A549 treated with Mapracorat at 1 μM for 4 hours (cell line): ENCODE data around the gene CIAO3. TPM values are rescaled to one million over a fixed set of nuclear protein-coding genes. Genes with fewer than 3 reads are reported as not detected.

Experiments
- total RNA-seq: library from RNA; stranded (reverse); fragments of 200-300 nt; extraction: Qiagen RNA extraction; gene quantifications from 5 replicates; pipeline ENCODE4 v1.2.3, GENCODE V29; 2022

The CIAO3 gene
- total RNA-seq = 19.6 to 30.1 TPM (median 28.3 TPM) in 5 replicates

DNA sequence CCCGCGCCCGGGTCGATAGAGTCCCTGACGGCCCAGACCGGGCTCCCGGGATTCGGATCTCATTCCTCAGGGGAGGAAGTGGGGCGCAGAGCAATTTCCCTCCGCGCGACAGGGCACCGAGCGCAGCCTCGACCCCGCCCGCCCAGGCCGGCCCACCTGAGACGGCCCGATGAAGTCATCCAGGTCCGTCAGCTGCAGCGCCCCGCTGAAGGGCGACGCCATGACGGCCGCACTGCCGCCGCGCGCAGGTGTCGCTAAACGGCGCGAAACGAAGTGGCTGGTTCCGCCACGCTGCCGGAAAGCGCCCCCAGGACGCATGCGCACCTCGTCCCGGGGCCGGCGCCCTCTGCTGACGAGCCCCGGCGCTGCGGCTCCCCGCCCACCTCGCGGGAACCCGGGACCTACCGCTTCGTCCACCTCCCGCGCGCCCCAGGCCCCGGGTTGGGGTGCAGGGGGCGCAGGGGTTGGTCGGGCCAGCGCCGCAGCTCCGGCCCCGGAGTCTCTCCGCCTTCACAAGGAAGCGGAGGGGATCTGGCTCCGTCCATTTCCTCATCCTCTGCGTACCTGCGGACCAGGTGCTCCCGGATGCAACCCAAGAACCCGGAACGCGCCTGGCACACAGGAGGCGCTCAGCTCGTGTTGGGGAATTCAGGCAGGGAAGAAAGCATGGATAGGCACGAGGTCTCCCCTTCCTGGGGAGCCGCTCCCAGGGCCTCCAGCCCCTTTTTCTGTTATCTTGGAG lies at the start of gene CIAO3:
CIAO3 (minus strand) TSS at position 234 of the 742 bp plus-strand sequence; CDS start at position 222, 12 bp downstream.

DNA sequence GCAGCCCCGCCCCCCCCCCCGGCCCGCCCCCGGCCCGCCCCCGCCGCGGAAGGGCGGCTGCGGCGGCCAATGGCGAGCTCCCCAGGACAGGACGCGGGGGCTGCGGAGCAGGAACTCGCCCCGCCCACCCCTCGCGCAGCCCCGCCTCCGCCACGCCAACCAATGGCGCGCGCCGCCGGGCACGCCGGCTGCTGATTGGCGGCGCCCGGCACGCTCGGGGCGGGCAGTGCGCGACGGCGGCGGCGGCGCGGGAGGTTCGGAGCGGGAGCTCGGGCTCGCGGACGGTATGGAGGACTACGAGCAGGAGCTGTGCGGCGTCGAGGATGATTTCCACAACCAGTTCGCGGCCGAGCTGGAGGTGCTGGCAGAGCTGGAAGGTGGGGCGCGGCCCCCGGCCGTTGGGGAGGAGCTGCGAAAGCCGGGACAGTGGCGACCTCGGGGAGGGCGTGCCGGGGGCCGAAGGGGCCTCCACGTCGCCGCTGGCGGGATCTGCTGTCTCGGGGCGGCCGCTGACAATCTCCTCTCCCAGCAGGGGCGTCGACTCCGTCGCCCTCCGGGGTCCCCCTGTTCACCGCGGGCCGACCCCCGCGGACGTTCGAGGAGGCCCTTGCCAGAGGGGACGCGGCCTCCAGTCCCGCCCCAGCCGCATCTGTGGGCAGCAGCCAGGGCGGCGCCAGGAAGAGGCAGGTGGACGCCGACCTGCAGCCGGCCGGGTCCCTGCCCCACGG lies 47.8 kb upstream of the CIAO3 start, which contains the start of gene CHTF18:
CHTF18 (plus strand) TSS at position 222 of the 728 bp plus-strand sequence; CDS start at position 287, 65 bp downstream.

DNA sequence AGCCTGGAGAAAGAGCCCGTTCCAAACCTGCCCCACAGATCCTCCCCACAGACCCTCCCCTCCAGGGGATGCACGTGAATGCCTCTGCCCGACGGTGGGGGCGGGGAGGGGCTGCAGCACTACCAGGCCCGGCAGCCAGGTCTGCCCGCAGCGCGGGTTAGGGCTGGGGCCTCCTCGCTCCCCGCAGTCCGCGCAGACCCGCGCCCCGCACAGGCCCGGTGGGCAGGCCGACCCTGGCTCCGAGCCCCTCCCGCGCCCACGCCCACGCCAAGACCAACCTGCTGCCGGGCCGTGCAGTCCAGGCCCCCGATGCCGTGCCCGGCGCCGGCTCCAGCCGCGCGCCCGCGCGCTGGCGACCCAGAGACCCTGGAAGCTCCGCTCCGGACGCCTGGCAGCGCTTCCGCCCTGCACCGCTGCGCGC lies 47.2 kb upstream of the CIAO3 start, which contains the start of gene RPUSD1:
RPUSD1 (minus strand) TSS at position 404 of the 421 bp plus-strand sequence. CDS start 644 bp downstream, outside the sequence.

DNA sequence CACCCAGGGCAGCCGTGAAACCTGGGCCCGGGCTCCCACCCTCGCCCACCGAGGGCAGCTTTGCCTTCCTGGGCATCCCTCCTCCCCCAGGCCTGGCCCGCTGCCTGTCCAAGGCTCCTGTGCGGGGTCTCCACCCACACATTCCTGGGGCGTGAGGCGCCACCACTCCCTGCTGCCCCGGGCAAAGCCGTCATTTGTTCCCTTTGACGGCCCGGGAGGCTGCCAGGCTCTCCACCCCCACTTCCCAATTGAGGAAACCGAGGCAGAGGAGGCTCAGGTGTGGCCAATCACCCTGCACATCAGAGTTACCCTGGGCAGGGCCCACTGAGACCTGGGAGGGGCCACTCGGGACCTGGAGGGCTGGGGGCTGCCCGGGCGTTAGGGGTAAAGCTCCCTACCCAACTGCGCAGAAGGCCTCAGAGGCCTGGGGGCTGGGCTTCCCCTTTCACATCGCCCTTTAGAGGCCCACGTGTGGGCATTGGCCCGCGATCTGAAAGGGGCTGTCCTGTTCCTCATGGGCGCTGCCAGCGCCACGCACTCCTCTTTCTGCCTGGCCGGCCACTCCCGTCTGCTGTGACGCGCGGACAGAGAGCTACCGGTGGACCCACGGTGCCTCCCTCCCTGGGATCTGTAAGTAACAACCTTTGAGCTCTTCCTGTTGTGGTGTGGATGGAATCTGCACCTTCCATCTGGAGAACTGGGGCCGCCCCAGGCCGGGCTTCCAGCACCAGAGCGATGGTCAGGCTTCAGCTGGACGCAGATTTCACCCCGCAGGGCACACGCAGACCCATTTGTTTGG lies 19.9 kb upstream of the CIAO3 start, which contains the start of gene MSLN:
MSLN (plus strand) TSS at position 190 of the 799 bp plus-strand sequence. CDS start 1,947 bp downstream, outside the sequence.

DNA sequence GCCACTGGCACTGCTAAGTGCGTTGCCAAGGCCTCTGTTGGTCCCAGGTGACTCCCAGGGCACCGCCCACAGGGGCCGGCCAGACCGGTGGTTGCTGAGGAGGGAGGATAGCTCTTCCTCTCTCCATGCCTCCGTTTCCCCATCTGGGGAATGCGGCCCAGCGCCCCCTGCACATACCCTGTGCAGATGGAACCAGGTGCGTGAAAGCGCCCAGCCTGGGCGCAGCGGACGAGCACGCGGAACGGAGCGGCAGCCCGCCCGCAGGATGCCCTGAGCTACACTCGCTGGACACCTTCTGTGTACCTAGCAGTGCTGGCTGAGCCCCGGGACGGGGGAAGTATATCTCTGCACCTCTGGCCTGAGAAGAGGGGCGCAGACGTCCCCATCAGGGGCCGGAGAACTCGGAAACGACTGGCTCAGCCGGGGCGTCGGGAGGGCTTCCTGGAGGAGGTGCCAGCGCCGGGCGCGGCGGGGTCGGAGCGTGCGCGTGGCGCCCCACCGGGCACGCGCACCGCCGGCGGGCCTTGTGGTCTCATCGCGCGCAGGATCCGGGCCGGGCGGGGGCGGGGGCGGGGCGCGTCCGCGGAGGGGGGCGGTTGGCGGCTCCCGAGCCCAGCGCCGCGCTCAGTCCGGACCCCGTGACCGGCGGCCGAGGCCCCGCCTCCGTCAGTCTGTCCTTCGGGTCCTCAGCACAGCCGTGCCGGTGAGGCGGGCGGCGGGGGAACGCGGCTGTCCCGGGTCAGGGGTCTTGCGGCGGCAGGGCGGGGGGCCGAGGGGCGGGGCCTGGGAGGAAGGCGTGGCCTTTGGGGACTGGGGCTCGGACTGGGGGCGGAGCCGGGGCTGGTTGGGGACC lies 14.1 kb downstream of the CIAO3 start, which contains the start of the genes CCDC78 and HAGHL:
CCDC78 (minus strand) TSS at position 6 of the 853 bp plus-strand sequence. CDS start 76 bp downstream, outside the sequence.
HAGHL (plus strand) TSS at position 669 of the 853 bp plus-strand sequence. CDS start 404 bp downstream, outside the sequence.

DNA sequence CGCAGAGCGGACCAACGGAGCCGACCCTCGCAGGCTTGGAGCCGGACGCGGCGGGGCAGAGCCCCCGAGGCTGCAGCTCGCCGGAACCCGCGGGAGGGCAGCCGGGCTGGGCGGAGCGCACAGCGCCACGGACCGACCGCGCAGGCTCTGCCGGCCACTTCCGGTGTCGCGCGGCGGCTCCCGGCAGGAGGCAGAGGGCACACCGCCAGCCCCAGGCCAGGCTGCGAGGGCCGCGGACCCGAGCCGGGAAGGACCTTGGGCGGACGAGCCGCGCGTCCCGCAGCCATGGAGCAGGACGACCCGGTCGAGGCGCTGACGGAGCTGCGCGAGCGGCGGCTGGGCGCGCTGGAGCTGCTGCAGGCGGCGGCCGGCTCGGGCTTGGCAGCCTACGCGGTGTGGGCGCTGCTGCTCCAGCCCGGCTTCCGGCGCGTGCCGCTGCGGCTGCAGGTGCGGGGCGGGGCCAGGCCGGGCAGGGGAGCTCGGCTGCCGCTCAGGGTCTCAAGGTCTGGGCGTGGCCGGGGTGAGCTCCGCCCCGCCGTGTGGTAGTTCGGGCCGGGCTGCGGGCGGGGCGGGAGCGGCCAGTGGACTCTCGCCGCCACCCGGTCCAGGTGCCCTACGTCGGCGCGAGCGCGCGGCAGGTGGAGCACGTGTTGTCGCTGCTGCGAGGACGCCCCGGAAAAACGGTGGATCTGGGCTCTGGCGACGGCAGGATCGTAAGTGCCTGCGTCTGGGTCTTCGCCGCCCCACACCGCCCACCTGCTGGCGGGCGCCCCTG lies 19.6 kb downstream of the CIAO3 start, which contains the start of gene ANTKMT:
ANTKMT (plus strand) TSS at position 157 of the 775 bp plus-strand sequence; CDS start at position 286, 129 bp downstream.

DNA sequence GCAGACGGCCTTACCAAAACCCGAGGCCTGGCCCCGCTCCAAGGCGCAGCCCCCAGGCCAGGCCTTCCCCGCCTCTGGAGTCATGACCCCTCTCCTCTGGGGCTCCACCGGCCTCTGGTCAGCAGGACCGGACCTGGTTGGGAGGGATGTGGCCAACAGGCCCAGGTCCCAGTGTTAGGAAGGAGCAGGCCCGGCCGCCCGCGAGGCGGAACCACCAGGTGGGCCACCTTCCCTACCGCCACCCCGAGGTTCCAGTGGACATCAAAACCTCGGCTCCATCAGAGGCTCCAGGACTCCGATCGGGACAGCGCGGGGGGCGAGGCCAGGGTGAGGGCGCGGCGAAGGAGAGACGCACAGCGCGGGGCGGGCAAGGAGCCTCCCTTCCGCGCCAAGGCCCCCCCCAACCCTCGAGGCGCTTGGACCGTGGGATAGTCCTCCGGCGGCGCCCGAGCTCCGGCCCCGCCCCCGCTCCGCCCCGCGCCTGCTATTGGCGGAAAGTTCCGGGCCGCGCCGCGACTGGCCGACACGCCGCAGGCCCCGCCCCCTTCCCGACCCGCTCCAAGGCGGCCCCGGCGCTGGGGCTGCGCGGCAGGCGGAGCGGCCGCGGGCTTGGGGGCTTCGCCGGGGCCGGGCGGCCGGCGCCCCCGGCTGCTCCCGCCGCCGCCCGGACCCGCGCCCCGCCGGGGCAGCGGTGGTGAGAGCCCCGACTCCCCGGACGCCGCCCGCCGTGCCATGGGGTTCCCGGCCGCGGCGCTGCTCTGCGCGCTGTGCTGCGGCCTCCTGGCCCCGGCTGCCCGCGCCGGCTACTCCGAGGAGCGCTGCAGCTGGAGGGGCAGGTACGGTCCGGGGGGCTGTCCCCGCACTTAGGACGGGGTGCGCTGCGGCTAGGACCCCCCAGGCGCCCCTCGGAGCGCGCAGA lies 26.0 kb downstream of the CIAO3 start, which contains the start of gene METRN:
METRN (plus strand) TSS at position 561 of the 919 bp plus-strand sequence; CDS start at position 733, 172 bp downstream.

DNA sequence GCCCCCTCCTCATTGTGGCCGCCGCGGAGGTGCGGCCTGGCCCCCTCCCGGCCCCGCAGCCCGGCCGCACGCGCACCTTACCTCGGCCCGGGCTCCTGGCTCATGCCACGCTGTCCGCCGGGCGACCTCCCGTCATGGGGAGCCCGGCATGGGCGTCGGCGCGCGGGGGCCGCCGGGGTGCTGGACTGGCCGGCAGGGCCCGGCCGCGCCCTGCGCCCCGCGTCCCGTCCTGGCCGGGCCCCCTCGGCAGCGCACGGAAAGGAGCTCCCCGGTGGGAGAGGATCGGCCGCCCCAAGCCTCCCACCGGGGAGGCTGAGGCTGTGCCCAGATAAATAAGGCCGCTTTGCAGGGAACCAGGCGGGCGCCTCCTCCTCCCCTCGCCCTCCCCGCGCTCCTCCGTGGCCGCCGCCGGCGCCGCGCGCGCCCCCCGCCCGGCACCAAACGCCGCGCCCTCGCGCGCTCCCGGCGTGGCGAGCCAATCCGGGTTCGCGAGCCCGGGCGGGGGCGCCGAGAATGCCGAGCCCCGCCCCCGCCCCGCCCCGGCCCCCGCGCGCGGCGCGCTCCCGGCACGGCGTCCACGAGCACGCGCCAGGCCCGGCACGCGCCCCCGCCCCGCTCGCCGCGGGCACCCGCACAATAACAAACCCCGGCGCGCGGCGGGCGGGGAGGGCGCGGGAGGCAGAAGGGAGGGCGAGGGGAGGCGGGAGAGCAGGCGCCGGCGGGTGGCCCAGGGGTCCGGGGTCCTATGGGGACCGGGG lies 35.2 kb downstream of the CIAO3 start, which contains the start of gene FBXL16:
FBXL16 (minus strand) TSS at position 371 of the 758 bp plus-strand sequence. CDS start 8,396 bp downstream, outside the sequence.

DNA sequence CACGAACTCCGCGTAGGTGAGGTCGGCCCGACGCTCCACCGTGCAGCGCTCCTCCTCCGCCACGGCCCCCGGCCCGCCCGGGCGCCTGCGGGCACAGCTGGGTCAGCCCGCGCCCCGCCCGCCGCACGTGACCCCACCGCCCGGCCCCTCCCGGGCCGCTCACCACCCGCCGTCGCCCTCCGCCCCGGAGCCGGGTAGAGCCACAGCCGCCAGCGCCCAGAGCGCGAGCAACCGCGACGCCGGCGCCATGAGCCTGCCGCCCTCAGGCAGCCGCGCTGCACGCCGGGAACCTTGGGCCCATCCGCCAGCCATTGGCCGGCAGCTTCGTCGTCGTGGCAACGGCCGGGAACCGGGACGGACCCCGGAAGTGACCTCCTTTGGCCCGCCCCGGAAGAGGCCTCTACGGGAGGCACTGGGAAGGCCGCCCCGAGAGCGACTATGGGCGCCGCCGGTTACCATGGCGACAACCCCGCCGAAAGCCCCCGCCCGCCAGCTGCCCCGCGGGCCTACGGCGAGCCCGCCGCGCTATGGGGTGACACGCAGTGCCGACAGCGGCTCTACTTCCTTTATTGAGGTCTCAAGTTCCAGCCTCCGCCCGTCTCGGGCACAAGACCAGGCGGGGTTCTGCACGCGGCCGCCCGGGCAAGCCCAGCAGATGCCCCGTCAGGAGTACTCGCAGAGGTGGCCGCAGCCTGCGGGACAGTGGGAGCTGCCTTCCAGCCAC lies 56.6 kb downstream of the CIAO3 start, which contains the start of gene JMJD8:
JMJD8 (minus strand) TSS at position 264 of the 724 bp plus-strand sequence; CDS start at position 249, 15 bp downstream.

DNA sequence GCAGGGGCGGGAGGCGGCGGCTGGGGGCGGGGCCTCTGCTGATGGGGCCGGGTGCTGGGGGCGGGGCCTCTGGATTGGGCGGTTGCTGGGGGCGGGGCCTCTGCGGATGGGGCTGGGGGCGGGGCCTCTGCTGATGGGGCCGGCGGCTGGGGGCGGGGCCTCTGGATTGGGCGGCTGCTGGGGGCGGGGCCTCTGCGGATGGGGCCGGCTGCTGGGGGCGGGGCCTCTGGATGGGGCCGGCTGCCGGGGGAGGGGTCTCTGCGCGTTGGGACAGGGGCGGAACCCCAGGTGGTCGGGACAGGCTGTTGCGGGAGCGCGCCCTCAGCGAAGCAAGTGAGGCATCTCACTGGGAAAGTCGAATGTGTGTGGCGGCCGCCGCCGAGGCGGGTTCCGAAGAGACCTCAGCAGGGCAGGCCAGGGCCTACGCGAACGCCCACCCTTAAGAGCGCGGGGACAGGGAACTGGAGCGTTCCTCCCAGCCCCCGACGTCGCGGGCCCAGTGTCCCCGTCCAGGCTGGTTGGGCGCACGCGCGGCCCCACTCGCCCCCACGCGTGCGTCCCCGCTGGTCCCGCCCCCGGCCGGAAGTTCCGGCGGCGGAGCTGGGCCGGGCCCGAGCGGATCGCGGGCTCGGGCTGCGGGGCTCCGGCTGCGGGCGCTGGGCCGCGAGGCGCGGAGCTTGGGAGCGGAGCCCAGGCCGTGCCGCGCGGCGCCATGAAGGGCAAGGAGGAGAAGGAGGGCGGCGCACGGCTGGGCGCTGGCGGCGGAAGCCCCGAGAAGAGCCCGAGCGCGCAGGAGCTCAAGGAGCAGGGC lies 60.8 kb downstream of the CIAO3 start, which contains the start of gene STUB1:
STUB1 (plus strand) TSS at position 597 of the 811 bp plus-strand sequence; CDS start at position 713, 116 bp downstream.

Other genes starting within 250 kb of the CIAO3 start
- gene CAPN15, start 213.3 kb downstream of the CIAO3 start, total RNA-seq = 39.5 to 81.2 TPM (median 72.0 TPM) in 5 replicates
- 0.09 to 0.24 TPM (median 0.20 TPM) in 5 replicates for gene PRR35, start 180.6 kb downstream of the CIAO3 start, total RNA-seq
- gene NHLRC4, start 174.0 kb downstream of the CIAO3 start, total RNA-seq = 0.06 to 0.26 TPM (median 0.19 TPM) in 5 replicates
- gene PIGQ, start 171.0 kb downstream of the CIAO3 start, total RNA-seq = 26.9 to 42.7 TPM (median 40.1 TPM) in 5 replicates
- 12.0 to 18.7 TPM (median 17.9 TPM) in 5 replicates for gene RAB40C, start 150.9 kb downstream of the CIAO3 start, total RNA-seq
- gene WFIKKN1, start 110.0 kb downstream of the CIAO3 start, total RNA-seq = 0.08 to 0.23 TPM (median 0.12 TPM) in 5 replicates
- 80.9 to 144 TPM (median 141 TPM) in 5 replicates for gene METTL26, start 104.7 kb downstream of the CIAO3 start, total RNA-seq
- gene MCRIP2, start 99.2 kb downstream of the CIAO3 start, total RNA-seq = 16.7 to 43.3 TPM (median 41.7 TPM) in 5 replicates
- gene WDR90, start 91.6 kb downstream of the CIAO3 start, total RNA-seq = 16.0 to 32.2 TPM (median 30.2 TPM) in 5 replicates
- gene RHOT2, start 72.9 kb downstream of the CIAO3 start, total RNA-seq = 60.6 to 101 TPM (median 96.1 TPM) in 5 replicates
- gene RHBDL1, start 65.3 kb downstream of the CIAO3 start, total RNA-seq = 0.59 to 1.8 TPM (median 1.6 TPM) in 5 replicates
- 86.5 to 131 TPM (median 118 TPM) in 5 replicates for gene STUB1, start 60.6 kb downstream of the CIAO3 start, total RNA-seq
- 63.7 to 89.3 TPM (median 78.2 TPM) in 5 replicates for gene JMJD8, start 56.7 kb downstream of the CIAO3 start, total RNA-seq
- 3.6 to 6.4 TPM (median 5.8 TPM) in 5 replicates for gene WDR24, start 50.6 kb downstream of the CIAO3 start, total RNA-seq
- 9.5 to 15.8 TPM (median 11.2 TPM) in 5 replicates for gene FBXL16, start 35.2 kb downstream of the CIAO3 start, total RNA-seq
- 73.6 to 219 TPM (median 212 TPM) in 5 replicates for gene METRN, start 25.9 kb downstream of the CIAO3 start, total RNA-seq
- gene ANTKMT, start 19.9 kb downstream of the CIAO3 start, total RNA-seq = 29.5 to 66.7 TPM (median 62.5 TPM) in 5 replicates
- 4.4 to 8.3 TPM (median 6.5 TPM) in 5 replicates for gene CCDC78, start 14.6 kb downstream of the CIAO3 start, total RNA-seq
- 16.9 to 23.5 TPM (median 18.9 TPM) in 5 replicates for gene HAGHL, start 13.9 kb downstream of the CIAO3 start, total RNA-seq
- gene MSLN, start 19.7 kb upstream of the CIAO3 start, total RNA-seq = 2.6 to 3.3 TPM (median 2.9 TPM) in 5 replicates
- gene RPUSD1, start 47.4 kb upstream of the CIAO3 start, total RNA-seq = 34.6 to 64.0 TPM (median 51.9 TPM) in 5 replicates
- 14.0 to 33.1 TPM (median 24.1 TPM) in 5 replicates for gene CHTF18, start 47.6 kb upstream of the CIAO3 start, total RNA-seq
- gene GNG13, start 59.7 kb upstream of the CIAO3 start, total RNA-seq = not detected in 5 replicates
- gene LMF1, start 230.0 kb upstream of the CIAO3 start, total RNA-seq = 7.9 to 10.0 TPM (median 8.5 TPM) in 5 replicates
- gene SOX8, start 240.8 kb upstream of the CIAO3 start, total RNA-seq = 1.4 to 2.8 TPM (median 2.6 TPM) in 5 replicates